HG03520 (cell line): Measurements from ENCODE around the gene FAM180A.

Experiments
- ATAC-seq: cut with Tn5 transposase; IDR thresholded peaks from one replicate; pipeline ENCODE4 v1.9.1; 2021; ENCODE audit warnings: mild to moderate bottlenecking, moderate library complexity; ENCODE audit not compliant: unreplicated experiment

The FAM180A gene

GRCh38 chr7:135685306-135686084 is 63.1 kb downstream of the FAM180A start:
- no peak for ATAC-seq

GRCh38 chr7:135684699-135685098 is 63.9 kb downstream of the FAM180A start:
- no peak for ATAC-seq

- no peak for ATAC-seq
Observed at GRCh38 chr7:135684136-135684535, 64.5 kb downstream of the FAM180A start.

- no peak for ATAC-seq
Observed at GRCh38 chr7:135683609-135684008, 65.0 kb downstream of the FAM180A start.

- no peak for ATAC-seq
Observed at GRCh38 chr7:135682191-135682590, 66.4 kb downstream of the FAM180A start.

GRCh38 chr7:135681762-135682161 is 66.9 kb downstream of the FAM180A start:
- ATAC-seq, result no peak
